ENCODE measurements around the gene PARP14. TPM values are rescaled to one million over a fixed set of nuclear protein-coding genes. Genes with fewer than 3 reads are reported as not detected.

Gene PARP14, protein sequence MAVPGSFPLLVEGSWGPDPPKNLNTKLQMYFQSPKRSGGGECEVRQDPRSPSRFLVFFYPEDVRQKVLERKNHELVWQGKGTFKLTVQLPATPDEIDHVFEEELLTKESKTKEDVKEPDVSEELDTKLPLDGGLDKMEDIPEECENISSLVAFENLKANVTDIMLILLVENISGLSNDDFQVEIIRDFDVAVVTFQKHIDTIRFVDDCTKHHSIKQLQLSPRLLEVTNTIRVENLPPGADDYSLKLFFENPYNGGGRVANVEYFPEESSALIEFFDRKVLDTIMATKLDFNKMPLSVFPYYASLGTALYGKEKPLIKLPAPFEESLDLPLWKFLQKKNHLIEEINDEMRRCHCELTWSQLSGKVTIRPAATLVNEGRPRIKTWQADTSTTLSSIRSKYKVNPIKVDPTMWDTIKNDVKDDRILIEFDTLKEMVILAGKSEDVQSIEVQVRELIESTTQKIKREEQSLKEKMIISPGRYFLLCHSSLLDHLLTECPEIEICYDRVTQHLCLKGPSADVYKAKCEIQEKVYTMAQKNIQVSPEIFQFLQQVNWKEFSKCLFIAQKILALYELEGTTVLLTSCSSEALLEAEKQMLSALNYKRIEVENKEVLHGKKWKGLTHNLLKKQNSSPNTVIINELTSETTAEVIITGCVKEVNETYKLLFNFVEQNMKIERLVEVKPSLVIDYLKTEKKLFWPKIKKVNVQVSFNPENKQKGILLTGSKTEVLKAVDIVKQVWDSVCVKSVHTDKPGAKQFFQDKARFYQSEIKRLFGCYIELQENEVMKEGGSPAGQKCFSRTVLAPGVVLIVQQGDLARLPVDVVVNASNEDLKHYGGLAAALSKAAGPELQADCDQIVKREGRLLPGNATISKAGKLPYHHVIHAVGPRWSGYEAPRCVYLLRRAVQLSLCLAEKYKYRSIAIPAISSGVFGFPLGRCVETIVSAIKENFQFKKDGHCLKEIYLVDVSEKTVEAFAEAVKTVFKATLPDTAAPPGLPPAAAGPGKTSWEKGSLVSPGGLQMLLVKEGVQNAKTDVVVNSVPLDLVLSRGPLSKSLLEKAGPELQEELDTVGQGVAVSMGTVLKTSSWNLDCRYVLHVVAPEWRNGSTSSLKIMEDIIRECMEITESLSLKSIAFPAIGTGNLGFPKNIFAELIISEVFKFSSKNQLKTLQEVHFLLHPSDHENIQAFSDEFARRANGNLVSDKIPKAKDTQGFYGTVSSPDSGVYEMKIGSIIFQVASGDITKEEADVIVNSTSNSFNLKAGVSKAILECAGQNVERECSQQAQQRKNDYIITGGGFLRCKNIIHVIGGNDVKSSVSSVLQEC (N-terminal part only)
- total RNA-seq (2022; extraction: Qiagen RNA extraction; ENCODE audit: low read depth) = 7.9 to 12.4 TPM (median 9.1 TPM) in 5 replicates

DNA sequence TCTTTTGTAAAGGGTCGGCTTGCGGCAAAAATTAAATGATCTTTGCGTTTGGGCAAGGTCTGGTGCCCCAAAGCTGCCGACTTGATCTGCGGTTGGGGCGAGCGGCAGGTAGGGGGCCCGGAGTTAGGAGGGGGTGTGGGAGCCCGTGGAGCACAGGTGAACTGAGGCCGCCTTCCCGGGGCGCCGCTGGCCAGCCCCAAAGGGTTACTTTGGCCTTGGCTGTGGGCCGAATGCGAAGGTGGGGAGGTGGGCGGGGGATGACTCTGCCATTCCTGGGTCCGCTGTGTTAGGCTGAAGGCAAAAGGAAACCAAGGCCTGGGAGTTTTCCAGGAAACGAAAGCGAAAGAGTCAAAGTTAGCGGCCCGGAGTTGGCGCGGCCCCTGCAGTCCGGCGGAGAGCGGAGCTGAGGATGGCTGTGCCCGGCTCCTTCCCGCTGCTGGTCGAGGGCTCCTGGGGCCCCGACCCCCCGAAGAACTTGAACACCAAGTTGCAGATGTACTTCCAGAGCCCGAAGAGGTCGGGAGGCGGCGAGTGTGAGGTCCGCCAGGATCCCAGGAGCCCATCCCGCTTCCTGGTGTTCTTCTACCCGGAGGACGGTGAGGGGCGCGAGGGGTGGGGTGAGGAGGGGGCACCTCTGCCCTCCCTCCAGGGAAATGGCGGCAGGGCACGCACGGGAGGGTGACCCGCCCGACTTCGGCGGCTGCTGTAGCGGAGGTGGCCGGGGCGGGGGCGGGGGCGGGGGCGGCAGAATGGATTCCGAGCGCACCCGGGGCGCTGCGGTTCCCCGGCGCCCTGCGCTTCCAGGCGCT is at the start of gene PARP14:
PARP14 (plus strand) TSS at position 365 of the 809 bp plus-strand sequence; CDS start at position 410, 45 bp downstream.

Other genes starting within 250 kb of the PARP14 start
- 55.3 to 67.2 TPM (median 62.3 TPM) in 5 replicates for gene KPNA1, start 165.9 kb upstream of the PARP14 start, total RNA-seq (2022; extraction: Qiagen RNA extraction; ENCODE audit: low read depth)
- 5.0 to 5.9 TPM (median 5.4 TPM) in 5 replicates for gene PARP9, start 116.5 kb upstream of the PARP14 start, total RNA-seq (2022; extraction: Qiagen RNA extraction; ENCODE audit: low read depth)
- 6.0 to 9.4 TPM (median 8.1 TPM) in 5 replicates for gene DTX3L, start 116.5 kb upstream of the PARP14 start, total RNA-seq (2022; extraction: Qiagen RNA extraction; ENCODE audit: low read depth)
- gene PARP15, start 103.2 kb upstream of the PARP14 start, total RNA-seq (2022; extraction: Qiagen RNA extraction; ENCODE audit: low read depth) = not detected in 5 replicates
- gene HSPBAP1, start 113.0 kb downstream of the PARP14 start, total RNA-seq (2022; extraction: Qiagen RNA extraction; ENCODE audit: low read depth) = 5.0 to 6.7 TPM (median 6.1 TPM) in 5 replicates
- 10.7 to 16.4 TPM (median 14.3 TPM) in 5 replicates for gene SLC49A4, start 114.2 kb downstream of the PARP14 start, total RNA-seq (2022; extraction: Qiagen RNA extraction; ENCODE audit: low read depth)